D341Med (cell line): ENCODE data around the gene CTNNA3.
A peak's percentile ranks its signal among the peaks of the same experiment; 100 is the strongest.

Experiments
- DNase-seq: peaks from one replicate; pipeline ENCODE4 v3.0.0; 2012; ENCODE audit warnings: low spot score

Gene CTNNA3

GRCh38 chr10:67114945-67115344 lies 581.0 kb downstream of the CTNNA3 start:
- no peak for DNase-seq

GRCh38 chr10:67112765-67113164 lies 583.2 kb downstream of the CTNNA3 start:
- no peak for DNase-seq

- peak; percentile 17 for DNase-seq
Measured at GRCh38 chr10:67110286-67110685, 585.7 kb downstream of the CTNNA3 start.

- no peak for DNase-seq
Measured at GRCh38 chr10:67107670-67108069, 588.3 kb downstream of the CTNNA3 start.

GRCh38 chr10:67100951-67101350 lies 595.0 kb downstream of the CTNNA3 start:
- no peak for DNase-seq

- DNase-seq: no peak
Measured at GRCh38 chr10:67098461-67098860, 597.5 kb downstream of the CTNNA3 start.

GRCh38 chr10:67095531-67095930 lies 600.5 kb downstream of the CTNNA3 start:
- no peak for DNase-seq

GRCh38 chr10:67088036-67088435 lies 608.0 kb downstream of the CTNNA3 start:
- DNase-seq: no peak

GRCh38 chr10:67087135-67087425 lies 608.9 kb downstream of the CTNNA3 start:
- DNase-seq: no peak

- DNase-seq: no peak
Measured at GRCh38 chr10:67086327-67087134, 609.5 kb downstream of the CTNNA3 start.

GRCh38 chr10:67079126-67079525 lies 616.9 kb downstream of the CTNNA3 start:
- DNase-seq: peak; percentile 3

GRCh38 chr10:67077376-67077775 lies 618.6 kb downstream of the CTNNA3 start:
- DNase-seq: no peak

- DNase-seq: no peak
Measured at GRCh38 chr10:67076144-67076543, 619.9 kb downstream of the CTNNA3 start.

- DNase-seq: no peak
Measured at GRCh38 chr10:67075491-67075971, 620.5 kb downstream of the CTNNA3 start.

- DNase-seq: no peak
Measured at GRCh38 chr10:67072654-67073053, 623.3 kb downstream of the CTNNA3 start.

- no peak for DNase-seq
Measured at GRCh38 chr10:67050415-67050814, 645.6 kb downstream of the CTNNA3 start.

- DNase-seq: no peak
Measured at GRCh38 chr10:67049988-67050387, 646.0 kb downstream of the CTNNA3 start.

GRCh38 chr10:67046507-67046906 lies 649.5 kb downstream of the CTNNA3 start:
- no peak for DNase-seq

- DNase-seq: no peak
Measured at GRCh38 chr10:67045404-67045803, 650.6 kb downstream of the CTNNA3 start.

GRCh38 chr10:67043041-67043440 lies 653.0 kb downstream of the CTNNA3 start:
- DNase-seq: no peak

- no peak for DNase-seq
Measured at GRCh38 chr10:67036808-67037207, 659.2 kb downstream of the CTNNA3 start.

- no peak for DNase-seq
Measured at GRCh38 chr10:67033878-67034277, 662.1 kb downstream of the CTNNA3 start.

- no peak for DNase-seq
Measured at GRCh38 chr10:67022099-67022498, 673.9 kb downstream of the CTNNA3 start.

- DNase-seq: no peak
Measured at GRCh38 chr10:67017218-67017617, 678.8 kb downstream of the CTNNA3 start.
